Epithelial cell of alveolus of lung (primary cell): ENCODE data around the gene MATN3. TPM values are rescaled to one million over a fixed set of nuclear protein-coding genes. Genes with fewer than 3 reads are reported as not detected.

Experiments used
- total RNA-seq: library from RNA; depleted of rRNA; stranded (reverse); fragments of >200 nt; gene quantifications from 2 replicates; pipeline ENCODE4 v1.2.1, GENCODE V29; 2015

MATN3 gene
- 3.8 and 7.9 TPM in 2 replicates for total RNA-seq

GRCh38 chr2:20012282-20013125 is at the start of gene MATN3:
MATN3 (minus strand) TSS chr2:20012668; CDS start chr2:20012631, 37 bp downstream.

GRCh38 chr2:20051532-20052228 is 39.2 kb upstream of the MATN3 start, which contains the start of gene LAPTM4A:
LAPTM4A (minus strand) TSS chr2:20051628; CDS start chr2:20051520, 108 bp downstream.

GRCh38 chr2:19989667-19990415 is 22.6 kb downstream of the MATN3 start, which contains the start of gene WDR35:
WDR35 (minus strand) TSS chr2:19990105; CDS start chr2:19990015, 90 bp downstream.

Other genes starting within 250 kb of the MATN3 start
- gene TTC32, start 110.7 kb downstream of the MATN3 start, total RNA-seq, result 1.8 and 7.4 TPM in 2 replicates
- gene WDR35, start 22.6 kb downstream of the MATN3 start, total RNA-seq, result 5.9 and 10.1 TPM in 2 replicates
- 140 and 294 TPM in 2 replicates for gene LAPTM4A, start 39.0 kb upstream of the MATN3 start, total RNA-seq
- gene SDC1, start 212.5 kb upstream of the MATN3 start, total RNA-seq, result 12.1 and 32.2 TPM in 2 replicates